SKM-1 treated with dmso at 0.1 percent for 144 hours (cell line): ENCODE data around the gene CDK18.

ENCODE experiments used
- DNase-seq: peaks from one replicate; lab custom pipeline; 2025; ENCODE audit not compliant: unreplicated experiment; lab: John Stamatoyannopoulos, UW

Gene CDK18

DNA sequence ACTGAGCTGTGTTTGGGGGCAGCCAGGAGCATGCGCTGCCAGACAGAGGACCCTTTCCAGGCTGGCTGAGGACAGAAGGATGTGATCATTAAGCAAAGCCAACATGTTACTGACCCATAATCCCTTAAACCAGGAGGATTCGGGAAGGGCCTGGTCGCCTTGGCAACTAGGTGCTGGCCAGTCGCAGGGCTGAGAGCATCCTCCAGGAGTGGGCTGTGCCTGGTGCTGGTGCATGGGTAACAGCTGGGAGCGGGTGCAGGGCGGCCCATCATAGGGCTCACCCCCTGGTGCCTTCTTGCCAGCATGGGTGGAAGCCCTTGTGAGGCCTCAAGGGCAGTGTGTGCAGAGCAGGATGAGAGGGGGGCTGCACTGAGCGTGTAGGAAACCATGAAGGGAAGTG lies 17.2 kb downstream of the CDK18 start:
- DNase-seq = no peak

DNA sequence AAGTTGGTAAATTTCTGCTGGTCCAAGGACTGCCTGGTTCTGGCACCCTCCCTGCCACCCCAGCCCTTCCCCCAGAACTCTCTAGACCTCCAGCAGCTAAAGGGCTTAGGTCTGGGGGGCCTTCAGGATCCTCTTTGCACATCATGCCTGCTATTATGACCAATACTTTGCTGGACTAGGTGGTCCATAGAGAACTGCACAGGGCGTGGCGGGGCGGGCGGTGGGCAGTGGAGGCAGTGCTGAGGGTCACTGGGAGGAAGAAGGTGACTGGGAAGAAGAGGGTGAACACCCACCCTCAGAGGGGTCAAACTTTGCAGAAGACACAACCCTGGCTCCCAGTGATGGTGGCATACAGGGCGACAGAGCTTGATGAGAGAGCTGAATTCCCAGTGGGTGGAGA lies 18.2 kb downstream of the CDK18 start:
- no peak for DNase-seq

DNA sequence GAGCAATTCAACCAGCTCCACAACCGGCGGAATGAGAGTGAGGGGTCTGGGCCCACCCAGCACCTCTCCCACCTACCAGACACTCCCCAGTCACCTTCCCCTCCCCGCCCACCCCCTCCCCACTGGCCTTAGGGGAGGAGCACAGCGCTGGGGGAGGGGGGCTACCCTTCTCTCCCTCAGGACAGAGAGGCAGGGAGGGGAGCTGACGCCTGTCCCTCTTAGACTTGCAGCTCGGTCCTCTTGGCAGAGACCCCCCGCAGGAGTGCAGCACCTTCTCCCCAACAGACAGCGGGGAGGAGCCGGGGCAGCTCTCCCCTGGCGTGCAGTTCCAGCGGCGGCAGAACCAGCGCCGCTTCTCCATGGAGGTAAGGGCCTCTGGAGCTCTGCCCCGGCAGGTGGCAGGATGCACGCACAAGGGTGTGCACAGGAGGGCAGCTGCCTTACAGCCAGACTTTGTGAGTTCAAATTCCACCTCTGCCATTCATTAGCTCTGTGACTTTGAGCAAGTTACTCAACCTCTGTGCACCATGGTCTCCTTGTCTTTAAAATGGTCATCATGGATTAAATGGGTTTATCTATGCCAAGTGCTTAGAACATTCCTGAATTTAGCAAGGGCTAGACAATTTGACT lies 18.9 kb downstream of the CDK18 start:
- DNase-seq = no peak

DNA sequence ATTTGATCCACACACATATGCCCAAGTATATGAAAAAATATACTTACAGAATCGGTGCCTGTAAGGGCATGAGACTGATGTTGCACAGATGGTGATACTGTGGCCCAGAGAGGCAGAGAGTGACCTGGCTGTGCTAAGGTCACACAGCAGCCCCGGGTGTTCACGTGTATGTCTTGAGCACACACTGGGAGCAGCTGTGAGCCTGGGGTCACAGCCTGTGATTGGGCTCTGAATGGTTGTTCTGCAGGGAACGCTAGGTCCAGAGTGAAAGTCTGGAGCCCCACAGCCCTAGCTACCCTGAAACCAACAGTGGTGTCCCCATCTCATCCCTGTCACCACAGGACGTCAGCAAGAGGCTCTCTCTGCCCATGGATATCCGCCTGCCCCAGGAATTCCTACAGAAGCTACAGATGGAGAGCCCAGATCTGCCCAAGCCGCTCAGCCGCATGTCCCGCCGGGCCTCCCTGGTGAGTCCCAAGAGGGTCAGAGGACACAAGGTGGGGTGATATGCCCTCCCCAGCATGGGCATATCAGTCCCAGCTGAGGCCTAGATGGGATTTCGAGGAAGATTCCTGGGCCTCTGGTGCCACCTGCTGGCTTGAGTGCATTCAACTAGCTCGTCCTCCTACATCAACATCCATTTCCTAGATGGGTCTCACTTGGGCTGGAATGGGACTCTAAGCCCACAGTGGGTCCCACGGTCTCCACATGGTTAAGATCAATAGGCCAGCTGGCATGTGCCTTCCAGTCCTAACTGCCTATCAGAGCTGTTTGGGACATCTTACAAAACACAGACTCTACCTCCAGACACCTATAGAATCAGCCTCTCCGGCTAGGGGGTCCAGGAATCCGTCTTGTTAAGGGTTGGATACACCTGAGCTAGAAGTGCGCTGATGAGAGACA lies 19.7 kb downstream of the CDK18 start:
- DNase-seq = peak; percentile 71

DNA sequence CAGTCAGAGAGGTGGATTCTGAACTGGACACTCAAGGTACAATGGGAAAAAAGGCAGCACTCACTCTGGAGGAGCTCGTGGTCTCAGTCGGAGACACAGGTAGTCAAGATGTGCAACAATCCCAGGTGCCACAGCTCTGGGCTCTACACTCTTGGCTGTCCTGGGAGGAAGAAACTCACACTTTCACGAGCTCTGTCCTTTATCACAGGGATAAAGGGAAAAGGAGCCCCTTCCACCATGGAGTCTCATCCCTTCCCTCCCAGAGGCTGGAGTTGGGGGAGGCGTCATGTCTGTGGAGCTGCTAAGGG lies 20.3 kb downstream of the CDK18 start:
- no peak for DNase-seq

DNA sequence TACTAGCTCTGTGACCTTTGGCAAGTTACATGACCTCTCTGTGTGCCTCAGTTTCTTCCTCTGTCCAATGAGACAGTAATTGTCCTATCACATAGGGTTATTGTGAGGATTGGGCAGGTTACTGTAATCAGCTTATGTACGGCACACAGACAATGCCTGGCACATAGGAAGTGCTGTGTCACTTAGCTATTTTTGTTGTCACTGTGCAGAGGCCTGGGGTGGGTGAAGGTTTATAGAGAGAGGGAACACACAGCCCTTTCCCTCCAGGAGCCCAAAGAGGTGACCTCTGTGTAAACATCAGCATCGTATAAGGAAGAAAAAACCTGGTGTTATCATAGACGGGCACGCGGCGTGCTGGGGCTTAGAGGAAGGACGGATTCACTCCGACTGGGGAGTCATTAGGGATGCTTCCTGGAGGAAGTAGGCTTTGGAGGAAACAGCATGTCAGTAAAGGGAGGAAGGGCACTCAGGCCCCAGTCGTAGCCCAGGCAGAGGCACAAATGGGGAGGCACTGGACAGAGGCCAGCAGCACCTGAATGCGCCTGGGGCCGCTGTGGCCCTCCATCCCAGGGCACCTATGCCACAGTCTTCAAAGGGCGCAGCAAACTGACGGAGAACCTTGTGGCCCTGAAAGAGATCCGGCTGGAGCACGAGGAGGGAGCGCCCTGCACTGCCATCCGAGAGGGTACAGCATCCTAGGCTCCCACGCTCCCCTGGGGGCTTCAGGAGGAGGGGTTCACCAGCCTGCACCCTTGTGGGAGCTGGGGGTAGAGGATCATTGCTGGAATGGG lies 21.2 kb downstream of the CDK18 start:
- DNase-seq = no peak

DNA sequence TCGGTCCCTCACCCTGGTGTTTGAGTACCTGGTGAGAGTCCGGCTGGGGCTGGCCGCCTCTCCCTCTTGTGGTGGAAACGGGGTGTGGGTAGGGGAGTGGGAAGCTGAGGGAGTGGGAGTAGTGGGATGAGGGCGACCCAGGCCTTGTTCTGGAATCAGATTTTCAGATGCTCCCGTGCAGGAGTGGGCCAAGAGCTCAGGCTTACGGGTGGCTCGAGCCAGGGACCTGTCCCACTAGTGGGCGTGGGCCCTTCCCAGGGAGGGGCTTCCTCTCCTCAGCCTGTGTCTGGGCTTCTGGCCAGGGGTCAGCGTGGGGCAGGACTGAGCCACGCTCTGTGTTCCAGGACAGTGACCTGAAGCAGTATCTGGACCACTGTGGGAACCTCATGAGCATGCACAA lies 22.0 kb downstream of the CDK18 start:
- DNase-seq = no peak

DNA sequence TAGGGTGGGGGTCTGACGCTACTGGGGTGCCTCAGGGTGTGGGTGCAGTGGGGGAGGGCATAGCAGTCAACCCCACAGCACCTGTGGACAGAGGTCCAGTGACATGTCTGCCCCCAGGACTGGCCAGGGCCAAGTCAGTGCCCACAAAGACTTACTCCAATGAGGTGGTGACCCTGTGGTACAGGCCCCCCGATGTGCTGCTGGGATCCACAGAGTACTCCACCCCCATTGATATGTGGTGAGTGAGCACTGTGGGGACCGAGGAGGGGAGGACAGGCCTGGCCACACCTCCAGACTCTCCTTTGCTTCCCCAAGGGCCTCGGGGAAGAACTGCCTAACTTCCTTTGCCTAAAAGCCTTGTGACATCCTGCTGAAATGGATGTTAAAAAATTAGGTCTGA lies 23.5 kb downstream of the CDK18 start:
- no peak for DNase-seq

DNA sequence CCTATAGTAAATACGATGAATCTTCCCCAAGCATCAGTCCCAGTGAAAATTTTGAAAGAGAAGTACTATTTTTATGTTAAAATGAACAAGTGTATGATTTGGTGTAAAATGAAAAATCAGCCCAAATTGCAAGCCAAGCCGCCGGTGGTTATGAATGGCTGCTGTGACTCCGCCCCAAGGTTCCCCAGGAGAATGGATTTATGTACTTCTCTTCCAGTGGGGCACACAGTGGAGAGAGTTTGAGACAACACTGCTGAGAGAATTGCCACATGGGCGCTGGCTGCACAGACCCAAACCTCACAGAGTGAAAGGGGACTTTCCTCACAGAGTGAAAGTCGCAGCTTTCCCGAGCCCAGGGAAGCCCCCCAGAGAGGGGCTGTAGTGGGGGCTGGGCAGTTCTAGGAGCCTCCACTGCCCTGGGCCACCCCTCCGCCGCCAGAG lies 24.0 kb downstream of the CDK18 start:
- DNase-seq = no peak

DNA sequence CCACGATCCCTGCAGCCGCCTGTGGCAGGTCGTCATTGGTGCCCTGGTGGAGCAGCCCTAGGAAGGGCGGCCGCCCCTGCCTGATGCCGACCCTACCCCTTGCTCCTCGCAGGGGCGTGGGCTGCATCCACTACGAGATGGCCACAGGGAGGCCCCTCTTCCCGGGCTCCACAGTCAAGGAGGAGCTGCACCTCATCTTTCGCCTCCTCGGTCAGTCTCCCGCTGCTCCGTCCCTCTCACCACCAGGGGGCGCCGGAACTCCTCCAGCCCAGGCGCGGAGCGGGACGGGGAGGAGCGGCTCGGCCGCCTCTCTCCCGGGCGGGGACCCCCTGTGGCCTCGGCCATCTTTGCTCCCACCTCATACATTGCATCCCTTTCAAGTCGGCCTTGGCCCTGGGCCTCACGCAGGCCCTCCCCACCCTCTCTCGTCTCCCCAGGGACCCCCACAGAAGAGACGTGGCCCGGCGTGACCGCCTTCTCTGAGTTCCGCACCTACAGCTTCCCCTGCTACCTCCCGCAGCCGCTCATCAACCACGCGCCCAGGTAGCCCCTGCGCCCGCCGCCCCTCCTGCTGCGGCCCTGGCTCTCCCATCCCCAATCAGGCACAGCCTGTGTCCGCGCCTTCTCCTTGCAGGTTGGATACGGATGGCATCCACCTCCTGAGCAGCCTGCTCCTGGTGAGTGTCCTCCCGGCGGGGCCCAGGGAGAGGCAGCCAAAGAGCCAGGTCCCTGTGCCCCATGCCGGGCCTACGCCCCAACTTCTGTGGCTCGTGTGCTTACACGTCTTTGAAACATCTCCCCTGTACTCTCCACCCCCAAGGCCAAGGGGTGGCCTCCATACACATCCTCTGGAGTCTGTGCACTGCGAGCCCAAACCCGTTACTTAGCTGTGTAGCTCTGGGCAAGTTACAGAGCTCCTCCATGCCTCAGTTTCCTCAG lies 24.7 kb downstream of the CDK18 start:
- DNase-seq = peak; percentile 66

DNA sequence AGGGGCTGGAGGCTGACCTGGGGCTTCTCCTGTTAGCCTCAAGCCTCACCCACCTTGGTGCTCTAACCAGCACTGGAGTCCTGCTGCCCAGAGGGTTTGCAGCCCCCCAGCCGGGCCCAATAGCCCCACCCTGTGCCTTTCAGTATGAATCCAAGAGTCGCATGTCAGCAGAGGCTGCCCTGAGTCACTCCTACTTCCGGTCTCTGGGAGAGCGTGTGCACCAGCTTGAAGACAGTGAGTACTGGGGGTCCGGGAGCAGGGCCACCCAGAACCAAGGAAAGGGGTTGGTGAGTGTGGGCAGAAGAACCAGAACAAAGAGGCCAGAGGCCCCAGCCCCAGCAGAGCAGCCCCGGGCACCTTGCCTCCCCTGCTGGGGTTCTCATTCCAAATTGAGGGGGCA lies 25.6 kb downstream of the CDK18 start:
- no peak for DNase-seq

DNA sequence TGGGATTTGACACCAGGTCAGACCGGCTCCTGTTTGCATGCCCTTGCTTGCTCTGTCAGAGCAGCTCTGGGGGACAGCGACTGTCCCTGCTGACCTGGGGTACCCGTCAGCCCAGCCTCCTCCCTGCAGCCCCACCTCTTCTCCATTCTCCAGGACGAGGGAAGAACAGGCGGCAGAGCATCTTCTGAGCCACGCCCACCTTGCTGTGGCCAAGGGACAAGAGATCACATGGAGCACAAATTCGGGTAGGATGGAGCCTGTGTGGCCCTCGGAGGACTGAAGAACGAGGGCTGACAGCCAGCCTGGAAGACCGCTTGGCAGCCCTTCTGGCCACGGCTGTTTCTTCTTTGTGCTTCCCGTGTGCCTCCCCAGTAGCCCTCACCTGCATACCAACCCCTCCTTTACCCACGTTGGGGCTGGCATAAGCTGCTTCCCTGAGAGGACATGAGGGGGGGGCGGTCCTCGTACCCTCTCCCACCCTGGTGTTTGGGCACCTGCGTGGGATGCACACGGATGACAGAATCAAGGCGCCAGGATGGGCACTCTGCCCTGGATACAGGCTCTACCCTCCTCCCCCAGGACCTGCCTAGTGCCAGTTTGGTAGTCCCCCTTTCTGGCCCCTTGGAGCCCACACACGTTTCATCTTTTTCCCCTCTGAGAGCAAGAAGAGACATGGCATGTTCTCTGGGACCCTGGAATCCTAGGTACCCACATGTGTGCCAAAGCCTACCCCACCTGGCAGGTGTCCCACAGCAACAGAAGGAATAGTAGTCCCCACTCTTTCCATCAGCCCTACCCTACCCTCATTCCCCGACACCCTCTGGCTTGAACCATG lies 26.9 kb downstream of the CDK18 start:
- no peak for DNase-seq

DNA sequence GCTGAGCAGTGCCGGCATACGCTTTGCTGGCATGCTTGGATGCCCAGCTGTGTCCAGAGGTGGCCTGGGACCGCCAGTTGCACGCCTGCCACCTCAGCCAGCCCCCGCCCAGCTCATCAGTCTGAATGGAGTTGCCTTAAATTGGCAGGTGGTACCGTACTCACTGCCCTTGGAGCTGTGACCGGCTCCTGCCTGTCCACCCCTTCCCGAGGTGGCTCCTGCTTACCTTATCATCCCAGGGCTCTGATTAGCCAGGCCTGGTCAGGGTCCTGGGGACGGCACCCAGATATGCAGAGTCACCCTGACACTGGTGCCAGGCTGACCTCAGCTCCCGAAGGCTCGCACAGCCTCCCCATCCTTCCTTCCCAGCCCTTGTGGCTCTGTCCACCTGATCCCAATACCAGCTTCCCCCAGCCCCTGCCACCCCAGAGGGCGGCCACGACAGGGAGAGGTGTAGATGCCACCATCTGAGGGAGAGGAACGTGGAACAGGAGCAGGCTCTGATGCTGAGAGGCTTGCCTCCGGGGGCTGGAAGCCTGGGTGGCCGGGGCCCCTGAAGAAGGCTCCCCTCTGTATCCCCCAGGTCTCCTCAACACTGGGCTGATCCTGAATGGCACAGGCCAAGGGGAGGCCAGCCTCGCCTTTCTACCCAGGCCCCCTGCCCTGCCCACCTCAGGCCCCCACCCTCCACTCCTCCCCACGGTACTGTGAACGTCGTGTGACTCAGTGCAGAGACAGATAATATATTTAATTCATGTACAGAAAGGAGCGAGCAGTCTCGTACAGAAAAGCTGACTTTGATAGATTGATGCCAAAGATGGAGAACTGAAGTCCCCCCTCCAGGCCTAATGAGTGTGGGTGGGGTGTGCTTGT lies 27.8 kb downstream of the CDK18 start:
- DNase-seq = no peak

DNA sequence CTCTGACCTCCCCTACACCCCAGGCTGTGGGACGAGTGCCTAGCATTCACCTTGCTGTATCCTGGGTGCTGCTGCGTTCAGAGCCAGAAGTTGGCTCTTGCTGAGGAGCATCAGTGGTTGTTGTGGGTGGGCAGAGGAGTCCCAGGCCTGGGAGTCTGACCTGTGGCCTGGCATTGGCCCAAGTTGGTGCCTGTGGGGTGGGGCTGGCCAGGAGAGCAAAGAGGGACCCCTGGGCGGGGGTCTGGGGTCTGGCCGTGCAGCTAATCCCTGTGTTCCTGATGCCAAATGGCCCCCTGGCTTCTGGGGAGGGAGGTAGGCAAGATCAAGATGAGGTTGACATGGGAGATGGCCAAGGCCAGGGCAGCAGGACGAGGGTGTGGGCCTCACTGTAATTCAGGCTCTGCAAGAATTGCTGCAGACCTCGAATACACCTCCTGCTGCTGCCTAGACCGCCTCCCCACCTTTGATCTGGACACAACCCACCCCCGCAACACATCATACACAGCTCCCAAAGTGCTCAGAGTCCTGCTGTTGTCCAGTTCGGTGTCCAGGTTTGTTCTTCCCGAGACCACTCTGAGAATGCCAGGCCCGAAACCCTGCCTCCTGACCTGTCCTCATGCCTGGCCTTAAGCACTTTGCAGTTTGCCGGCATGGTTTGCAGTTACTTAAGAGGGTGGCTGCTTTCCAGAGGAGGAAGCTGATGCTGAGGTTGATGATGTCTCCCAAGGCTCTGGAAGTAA lies 28.7 kb downstream of the CDK18 start:
- DNase-seq = no peak

DNA sequence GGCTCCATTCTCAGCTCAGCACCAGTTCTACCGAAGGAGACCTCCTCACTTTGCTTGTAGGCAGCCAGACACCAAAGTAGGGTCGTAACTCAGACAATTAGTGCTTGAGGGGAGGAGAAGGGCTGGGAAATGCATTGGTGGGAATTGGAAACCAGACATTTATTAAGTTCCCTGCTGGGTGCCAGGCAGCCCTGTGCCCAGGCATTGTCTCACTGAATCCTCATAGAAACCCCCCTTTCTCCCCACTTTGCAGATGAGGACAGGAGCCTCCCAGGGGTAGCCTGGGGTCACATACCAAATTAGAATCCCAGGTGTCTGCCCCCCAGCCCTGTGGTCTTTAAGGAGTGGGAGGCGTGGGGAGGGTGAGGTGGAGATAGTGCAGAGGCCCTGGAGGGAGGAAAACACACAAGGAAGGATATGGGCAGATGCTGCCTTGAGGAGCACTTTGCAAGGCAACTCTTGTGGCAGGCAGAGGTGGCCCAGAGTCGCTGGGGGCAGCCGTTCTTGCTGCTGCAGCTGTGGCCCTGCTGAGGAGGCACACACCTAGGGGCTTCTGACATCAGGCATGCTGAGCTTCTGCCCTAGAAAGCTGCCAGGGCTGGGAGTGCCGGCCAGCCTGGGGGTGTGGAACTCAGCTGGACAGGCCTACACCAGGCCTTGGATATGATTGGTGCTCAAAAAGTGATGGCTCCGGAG lies 29.4 kb downstream of the CDK18 start:
- DNase-seq = no peak

DNA sequence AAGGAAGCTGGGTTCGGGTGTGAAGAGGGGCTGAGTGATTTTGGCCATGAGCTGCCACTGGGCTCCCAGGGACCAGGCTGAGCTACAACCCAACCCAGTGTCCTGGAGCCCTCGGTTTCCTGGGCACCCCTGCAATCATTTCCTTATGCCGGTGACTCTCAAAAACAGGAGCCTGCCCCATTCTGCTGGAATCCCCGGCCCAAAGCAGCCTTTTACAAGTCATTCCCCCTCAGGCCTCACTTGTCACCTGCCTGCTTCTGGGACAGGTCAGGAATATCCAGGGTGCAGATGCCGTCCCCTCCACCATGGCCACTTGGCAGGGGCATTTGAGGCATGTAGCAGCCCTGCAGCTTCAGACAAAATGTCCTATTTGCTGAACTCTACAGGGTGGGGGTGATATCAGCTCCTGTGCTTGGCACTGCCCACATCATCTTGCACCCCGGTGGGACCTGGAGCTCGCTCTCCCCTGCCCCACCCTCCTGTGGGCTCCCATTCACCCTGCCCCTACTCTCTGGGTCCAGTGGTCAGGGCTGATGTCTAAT lies 30.0 kb downstream of the CDK18 start:
- DNase-seq = no peak

DNA sequence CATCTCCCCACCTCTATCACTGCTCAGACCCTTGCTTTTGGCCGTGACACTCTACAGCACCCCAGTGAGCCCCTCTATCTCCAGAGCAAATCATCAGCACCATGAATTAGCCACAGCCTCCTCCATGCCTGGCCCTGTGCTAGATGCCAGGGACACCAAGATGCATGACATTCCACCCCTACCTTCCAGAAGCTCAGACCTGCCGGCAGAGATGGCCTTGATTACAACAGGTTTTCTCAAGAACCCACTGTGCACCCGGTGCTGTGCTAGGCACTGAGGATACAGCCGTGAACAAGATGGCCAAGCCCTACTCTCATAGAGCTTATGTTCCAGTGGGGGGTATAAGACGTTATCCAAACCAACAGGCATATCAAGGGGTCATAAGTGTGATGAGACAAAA lies 30.6 kb downstream of the CDK18 start:
- no peak for DNase-seq
